NCI-H2029 (cell line): ENCODE measurements around the gene RAB35.

ENCODE experiments used
- DNase-seq: peaks from one replicate; lab custom pipeline; 2025; lab: John Stamatoyannopoulos, UW

Gene RAB35

GRCh38 chr12:120086801-120087621 lies 29.5 kb downstream of the RAB35 start:
- peak; percentile 99 for DNase-seq

- no peak for DNase-seq
Observed at GRCh38 chr12:120085920-120086645, 30.5 kb downstream of the RAB35 start.

- DNase-seq, result no peak
Observed at GRCh38 chr12:120081641-120082040, 34.9 kb downstream of the RAB35 start.

GRCh38 chr12:120079411-120080400 lies 36.8 kb downstream of the RAB35 start:
- no peak for DNase-seq

- no peak for DNase-seq
Observed at GRCh38 chr12:120078868-120079267, 37.7 kb downstream of the RAB35 start.

- DNase-seq, result no peak
Observed at GRCh38 chr12:120077260-120077659, 39.3 kb downstream of the RAB35 start.

GRCh38 chr12:120076651-120077050 lies 39.9 kb downstream of the RAB35 start:
- DNase-seq, result no peak

- DNase-seq, result no peak
Observed at GRCh38 chr12:120075034-120075616, 41.4 kb downstream of the RAB35 start.

- no peak for DNase-seq
Observed at GRCh38 chr12:120072472-120073249, 43.9 kb downstream of the RAB35 start.

GRCh38 chr12:120071493-120072020 lies 45.0 kb downstream of the RAB35 start:
- no peak for DNase-seq

- DNase-seq, result no peak
Observed at GRCh38 chr12:120069278-120069677, 47.3 kb downstream of the RAB35 start.

- no peak for DNase-seq
Observed at GRCh38 chr12:120067901-120068300, 48.7 kb downstream of the RAB35 start.

- DNase-seq, result peak; percentile 77
Observed at GRCh38 chr12:120067084-120067869, 49.3 kb downstream of the RAB35 start.

- no peak for DNase-seq
Observed at GRCh38 chr12:120066341-120066740, 50.2 kb downstream of the RAB35 start.

- no peak for DNase-seq
Observed at GRCh38 chr12:120065472-120065871, 51.1 kb downstream of the RAB35 start.

- DNase-seq, result no peak
Observed at GRCh38 chr12:120064054-120064940, 52.3 kb downstream of the RAB35 start.

- DNase-seq, result no peak
Observed at GRCh38 chr12:120062976-120063579, 53.5 kb downstream of the RAB35 start.

GRCh38 chr12:120061575-120062214 lies 54.9 kb downstream of the RAB35 start:
- DNase-seq, result no peak
